ENCODE measurements around the gene SAPCD1.

DNA sequence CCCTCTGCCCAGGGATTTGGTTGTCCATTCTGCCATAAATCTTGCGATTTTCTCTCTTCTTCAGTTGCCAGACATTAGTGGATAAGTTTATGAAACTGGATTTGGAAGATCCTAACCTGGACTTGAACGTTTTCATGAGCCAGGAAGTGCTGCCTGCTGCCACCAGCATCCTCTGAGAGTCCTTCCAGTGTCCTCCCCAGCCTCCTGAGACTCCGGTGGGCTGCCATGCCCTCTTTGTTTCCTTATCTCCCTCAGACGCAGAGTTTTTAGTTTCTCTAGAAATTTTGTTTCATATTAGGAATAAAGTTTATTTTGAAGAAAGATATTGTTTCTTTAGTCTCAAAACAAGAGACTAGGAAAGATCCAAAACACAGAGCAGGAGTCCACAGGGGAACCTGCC, at the start of gene SAPCD1:
- TF ChIP-seq, protein P1, sequence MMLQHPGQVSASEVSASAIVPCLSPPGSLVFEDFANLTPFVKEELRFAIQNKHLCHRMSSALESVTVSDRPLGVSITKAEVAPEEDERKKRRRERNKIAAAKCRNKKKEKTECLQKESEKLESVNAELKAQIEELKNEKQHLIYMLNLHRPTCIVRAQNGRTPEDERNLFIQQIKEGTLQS (IDR thresholded peaks at IDR 0.05): no peak
- TF ChIP-seq, protein P2, sequence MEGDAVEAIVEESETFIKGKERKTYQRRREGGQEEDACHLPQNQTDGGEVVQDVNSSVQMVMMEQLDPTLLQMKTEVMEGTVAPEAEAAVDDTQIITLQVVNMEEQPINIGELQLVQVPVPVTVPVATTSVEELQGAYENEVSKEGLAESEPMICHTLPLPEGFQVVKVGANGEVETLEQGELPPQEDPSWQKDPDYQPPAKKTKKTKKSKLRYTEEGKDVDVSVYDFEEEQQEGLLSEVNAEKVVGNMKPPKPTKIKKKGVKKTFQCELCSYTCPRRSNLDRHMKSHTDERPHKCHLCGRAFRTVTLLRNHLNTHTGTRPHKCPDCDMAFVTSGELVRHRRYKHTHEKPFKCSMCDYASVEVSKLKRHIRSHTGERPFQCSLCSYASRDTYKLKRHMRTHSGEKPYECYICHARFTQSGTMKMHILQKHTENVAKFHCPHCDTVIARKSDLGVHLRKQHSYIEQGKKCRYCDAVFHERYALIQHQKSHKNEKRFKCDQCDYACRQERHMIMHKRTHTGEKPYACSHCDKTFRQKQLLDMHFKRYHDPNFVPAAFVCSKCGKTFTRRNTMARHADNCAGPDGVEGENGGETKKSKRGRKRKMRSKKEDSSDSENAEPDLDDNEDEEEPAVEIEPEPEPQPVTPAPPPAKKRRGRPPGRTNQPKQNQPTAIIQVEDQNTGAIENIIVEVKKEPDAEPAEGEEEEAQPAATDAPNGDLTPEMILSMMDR (IDR thresholded peaks at IDR 0.05; ENCODE audit: low read depth, low read length, missing input control): no peak
- TF ChIP-seq JUND (IDR thresholded peaks at IDR 0.05) (no peak), SP1 (IDR thresholded peaks at IDR 0.05) (no peak), FOXA1 (IDR thresholded peaks at IDR 0.05) (no peak), RAD21 (IDR thresholded peaks at IDR 0.05) (no peak), TAF1 (conservative IDR thresholded peaks at IDR 0.05) (no peak), HNF4A (conservative IDR thresholded peaks at IDR 0.05) (no peak), RXRA (IDR thresholded peaks at IDR 0.05) (no peak), YY1 (IDR thresholded peaks at IDR 0.05) (no peak), EGR1 (IDR thresholded peaks at IDR 0.05; ENCODE audit: low read depth in 2 of 2) (no peak)
- TF ChIP-seq, protein P3, sequence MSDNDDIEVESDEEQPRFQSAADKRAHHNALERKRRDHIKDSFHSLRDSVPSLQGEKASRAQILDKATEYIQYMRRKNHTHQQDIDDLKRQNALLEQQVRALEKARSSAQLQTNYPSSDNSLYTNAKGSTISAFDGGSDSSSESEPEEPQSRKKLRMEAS (IDR thresholded peaks at IDR 0.05): no peak
- TF ChIP-seq, protein P4, sequence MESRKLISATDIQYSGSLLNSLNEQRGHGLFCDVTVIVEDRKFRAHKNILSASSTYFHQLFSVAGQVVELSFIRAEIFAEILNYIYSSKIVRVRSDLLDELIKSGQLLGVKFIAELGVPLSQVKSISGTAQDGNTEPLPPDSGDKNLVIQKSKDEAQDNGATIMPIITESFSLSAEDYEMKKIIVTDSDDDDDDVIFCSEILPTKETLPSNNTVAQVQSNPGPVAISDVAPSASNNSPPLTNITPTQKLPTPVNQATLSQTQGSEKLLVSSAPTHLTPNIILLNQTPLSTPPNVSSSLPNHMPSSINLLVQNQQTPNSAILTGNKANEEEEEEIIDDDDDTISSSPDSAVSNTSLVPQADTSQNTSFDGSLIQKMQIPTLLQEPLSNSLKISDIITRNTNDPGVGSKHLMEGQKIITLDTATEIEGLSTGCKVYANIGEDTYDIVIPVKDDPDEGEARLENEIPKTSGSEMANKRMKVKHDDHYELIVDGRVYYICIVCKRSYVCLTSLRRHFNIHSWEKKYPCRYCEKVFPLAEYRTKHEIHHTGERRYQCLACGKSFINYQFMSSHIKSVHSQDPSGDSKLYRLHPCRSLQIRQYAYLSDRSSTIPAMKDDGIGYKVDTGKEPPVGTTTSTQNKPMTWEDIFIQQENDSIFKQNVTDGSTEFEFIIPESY (IDR thresholded peaks at IDR 0.05): no peak
- TF ChIP-seq, protein P5, sequence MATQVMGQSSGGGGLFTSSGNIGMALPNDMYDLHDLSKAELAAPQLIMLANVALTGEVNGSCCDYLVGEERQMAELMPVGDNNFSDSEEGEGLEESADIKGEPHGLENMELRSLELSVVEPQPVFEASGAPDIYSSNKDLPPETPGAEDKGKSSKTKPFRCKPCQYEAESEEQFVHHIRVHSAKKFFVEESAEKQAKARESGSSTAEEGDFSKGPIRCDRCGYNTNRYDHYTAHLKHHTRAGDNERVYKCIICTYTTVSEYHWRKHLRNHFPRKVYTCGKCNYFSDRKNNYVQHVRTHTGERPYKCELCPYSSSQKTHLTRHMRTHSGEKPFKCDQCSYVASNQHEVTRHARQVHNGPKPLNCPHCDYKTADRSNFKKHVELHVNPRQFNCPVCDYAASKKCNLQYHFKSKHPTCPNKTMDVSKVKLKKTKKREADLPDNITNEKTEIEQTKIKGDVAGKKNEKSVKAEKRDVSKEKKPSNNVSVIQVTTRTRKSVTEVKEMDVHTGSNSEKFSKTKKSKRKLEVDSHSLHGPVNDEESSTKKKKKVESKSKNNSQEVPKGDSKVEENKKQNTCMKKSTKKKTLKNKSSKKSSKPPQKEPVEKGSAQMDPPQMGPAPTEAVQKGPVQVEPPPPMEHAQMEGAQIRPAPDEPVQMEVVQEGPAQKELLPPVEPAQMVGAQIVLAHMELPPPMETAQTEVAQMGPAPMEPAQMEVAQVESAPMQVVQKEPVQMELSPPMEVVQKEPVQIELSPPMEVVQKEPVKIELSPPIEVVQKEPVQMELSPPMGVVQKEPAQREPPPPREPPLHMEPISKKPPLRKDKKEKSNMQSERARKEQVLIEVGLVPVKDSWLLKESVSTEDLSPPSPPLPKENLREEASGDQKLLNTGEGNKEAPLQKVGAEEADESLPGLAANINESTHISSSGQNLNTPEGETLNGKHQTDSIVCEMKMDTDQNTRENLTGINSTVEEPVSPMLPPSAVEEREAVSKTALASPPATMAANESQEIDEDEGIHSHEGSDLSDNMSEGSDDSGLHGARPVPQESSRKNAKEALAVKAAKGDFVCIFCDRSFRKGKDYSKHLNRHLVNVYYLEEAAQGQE (IDR thresholded peaks at IDR 0.05): no peak
